ENCODE measurements around the gene RPL35.
A peak's percentile ranks its signal among the peaks of the same experiment; 100 is the strongest.

The RPL35 gene

GRCh38 chr9:124861342-124862229, at the start of gene RPL35, which contains the start of gene ARPC5L:
RPL35 (minus strand) TSS chr9:124861957; CDS start chr9:124861912, 45 bp downstream.
ARPC5L (plus strand) TSS chr9:124862130; CDS start chr9:124869291, 7,161 bp downstream.
- Histone ChIP-seq H3K36me3 (peaks cover 35% of the 10 kb centered on the region), H3K27me3 (no peaks in the 10 kb centered on the region), H3K4me1 (ENCODE audit: control insufficient read depth in 1 of 2, insufficient read depth in 1 of 2, low read depth in 1 of 2, low read length in 1 of 2) (peaks cover 19 to 23% of the 10 kb centered on the region in 2 experiments), H3K4me3 (ENCODE audit: low read depth in 1 of 2, low read length in 1 of 2) (peak within 1 kb of the TSS; percentile 74 to 94), H3K27ac (peak within 1 kb of the TSS; percentile 78), H3K9me3 (no peaks in the 10 kb centered on the region)
- peak; percentile 64 for TF ChIP-seq CTCF (IDR thresholded peaks at IDR 0.05)

- no peaks in the 10 kb centered on the region for H3K27me3 ChIP-seq
- no peak overlapping the region for H3K27ac ChIP-seq
- no peaks in the 10 kb centered on the region for H3K9me3 ChIP-seq
- TF ChIP-seq CTCF (IDR thresholded peaks at IDR 0.05), result no peak
- H3K36me3 ChIP-seq, result peaks cover 79% of the 10 kb centered on the region
- no peaks in the 10 kb centered on the region for H3K4me1 ChIP-seq (ENCODE audit: control insufficient read depth in 1 of 2, insufficient read depth in 1 of 2, low read depth in 1 of 2, low read length in 1 of 2)
- no peak overlapping the region for H3K4me3 ChIP-seq (ENCODE audit: low read depth in 1 of 2, low read length in 1 of 2)
These were observed 46.3 kb upstream of the RPL35 start for GRCh38 chr9:124908098-124908497.

GRCh38 chr9:124906966-124907365, 45.2 kb upstream of the RPL35 start:
- Histone ChIP-seq H3K4me3 (ENCODE audit: low read depth in 1 of 2, low read length in 1 of 2) (no peak overlapping the region), H3K36me3 (peaks cover 77% of the 10 kb centered on the region), H3K4me1 (ENCODE audit: control insufficient read depth in 1 of 2, insufficient read depth in 1 of 2, low read depth in 1 of 2, low read length in 1 of 2) (no peaks in the 10 kb centered on the region), H3K27ac (no peak overlapping the region), H3K9me3 (no peaks in the 10 kb centered on the region), H3K27me3 (no peaks in the 10 kb centered on the region)
- no peak for TF ChIP-seq CTCF (IDR thresholded peaks at IDR 0.05)

GRCh38 chr9:124899845-124900244, 38.1 kb upstream of the RPL35 start:
- TF ChIP-seq CTCF (IDR thresholded peaks at IDR 0.05), result no peak
- no peaks in the 10 kb centered on the region for H3K9me3 ChIP-seq
- H3K4me3 ChIP-seq (ENCODE audit: low read depth in 1 of 2, low read length in 1 of 2), result no peak overlapping the region
- H3K27ac ChIP-seq, result no peak overlapping the region
- no peaks in the 10 kb centered on the region for H3K4me1 ChIP-seq (ENCODE audit: control insufficient read depth in 1 of 2, insufficient read depth in 1 of 2, low read depth in 1 of 2, low read length in 1 of 2)
- no peaks in the 10 kb centered on the region for H3K27me3 ChIP-seq
- peaks cover 68% of the 10 kb centered on the region for H3K36me3 ChIP-seq

GRCh38 chr9:124897570-124898460, 36.1 kb upstream of the RPL35 start:
- H3K9me3 ChIP-seq, result no peaks in the 10 kb centered on the region
- H3K4me1 ChIP-seq (ENCODE audit: control insufficient read depth in 1 of 2, insufficient read depth in 1 of 2, low read depth in 1 of 2, low read length in 1 of 2), result no peaks in the 10 kb centered on the region
- H3K36me3 ChIP-seq, result peaks cover 78% of the 10 kb centered on the region
- no peaks in the 10 kb centered on the region for H3K27me3 ChIP-seq
- TF ChIP-seq CTCF (IDR thresholded peaks at IDR 0.05), result no peak
- no peak overlapping the region for H3K27ac ChIP-seq
- no peak overlapping the region for H3K4me3 ChIP-seq (ENCODE audit: low read depth in 1 of 2, low read length in 1 of 2)

Data from neutrophil (primary cell).